HepG2 (cell line): Measurements from ENCODE around the gene MSL2. TPM values are rescaled to one million over a fixed set of nuclear protein-coding genes. Genes with fewer than 3 reads are reported as not detected.
A peak's percentile ranks its signal among the peaks of the same experiment; 100 is the strongest.

Source experiments
- CREB1 ChIP-seq, 2 experiments: fragments of 450-650 bp in 1 of 2; IDR thresholded peaks; 2 replicates each; pipeline ENCODE4 v1.6.1; 2016 to 2017; ENCODE audit warnings: control low read depth in 1 of 2, mild to moderate bottlenecking in 1 of 2, missing compliant biosample characterization in 1 of 2, missing genetic modification characterization in 1 of 2
- HDAC6 ChIP-seq: fragments of 200-600 bp; sonication (generic); IDR thresholded peaks from 2 replicates; pipeline ENCODE4 v1.7.0; 2017; ENCODE audit warnings: mild to moderate bottlenecking, antibody characterized with exemption, low read length, low read depth
- HNRNPL ChIP-seq: fragments of 200-400 bp; formaldehyde crosslinking; IDR thresholded peaks from 2 replicates; pipeline ENCODE4 v1.6.1; 2017; ENCODE audit warnings: mild to moderate bottlenecking, low read depth, low read length
- KDM6A ChIP-seq: IDR thresholded peaks from 2 replicates; pipeline ENCODE4 v1.6.1; 2016; ENCODE audit warnings: low read depth
- ONECUT2 ChIP-seq: sonication (generic); formaldehyde crosslinking; IDR thresholded peaks from 2 replicates; pipeline ENCODE4 v1.4.0; 2020; ENCODE audit warnings: missing genetic modification reagents
- PLRG1 ChIP-seq: fragments of 450-650 bp; conservative IDR thresholded peaks from 2 replicates; pipeline ENCODE4 v1.6.1; 2016
- SP5 ChIP-seq: IDR thresholded peaks from 2 replicates; pipeline ENCODE4 v1.6.1; 2016; ENCODE audit warnings: low read depth, borderline replicate concordance
- TFDP2 ChIP-seq: sonication (generic); formaldehyde crosslinking; IDR thresholded peaks from 2 replicates; pipeline ENCODE4 v1.4.0; 2020; ENCODE audit warnings: missing genetic modification reagents
- ZNF543 ChIP-seq: sonication (generic); formaldehyde crosslinking; IDR thresholded peaks from 2 replicates; pipeline ENCODE4 v1.4.0; 2020; ENCODE audit warnings: mild to moderate bottlenecking, missing genetic modification reagents
- ZNF691 ChIP-seq: sonication (generic); formaldehyde crosslinking; IDR thresholded peaks from 2 replicates; pipeline ENCODE4 v1.4.0; 2020; ENCODE audit warnings: missing genetic modification reagents, low read depth, mild to moderate bottlenecking, borderline replicate concordance
- ZNF737 ChIP-seq: sonication (generic); formaldehyde crosslinking; IDR thresholded peaks from 2 replicates; pipeline ENCODE4 v1.5.0; 2020; ENCODE audit warnings: missing genetic modification reagents, mild to moderate bottlenecking, borderline replicate concordance
- ZNF746 ChIP-seq: sonication (generic); formaldehyde crosslinking; IDR thresholded peaks from 2 replicates; pipeline ENCODE4 v1.8.0; 2022; ENCODE audit warnings: mild to moderate bottlenecking, missing genetic modification reagents
- ZNF775 ChIP-seq: sonication (generic); formaldehyde crosslinking; IDR thresholded peaks from 2 replicates; pipeline ENCODE4 v1.4.0; 2020; ENCODE audit warnings: missing genetic modification reagents, mild to moderate bottlenecking, moderate library complexity, borderline replicate concordance
- ZNF784 ChIP-seq: sonication (generic); formaldehyde crosslinking; IDR thresholded peaks from 2 replicates; pipeline ENCODE4 v1.5.1; 2020; ENCODE audit warnings: missing genetic modification reagents, mild to moderate bottlenecking, borderline replicate concordance
- polyA plus RNA-seq, 8 experiments: library from polyadenylated mRNA; depleted of rRNA in 3 of 8; stranded (reverse) in 7 of 8; unstranded in 1 of 8; fragments of >200 nt; fragmentation: Illumina TruSeq in 4 of 8; extraction: Trizol in 4 of 8; gene quantifications; 2 replicates each; pipeline versions ENCODE4 v1.2.1 to v1.2.3, GENCODE V29; 2011 to 2016; ENCODE audit warnings: low read depth in 4 of 8, missing spikeins in 1 of 8, mixed read lengths in 1 of 8; ENCODE audit not compliant: insufficient read depth in 1 of 8
- total RNA-seq, 5 experiments: library from RNA; depleted of rRNA; stranded (reverse); fragments of >200 nt; fragmentation: Illumina TruSeq; extraction: Trizol; gene quantifications; 2 replicates each; pipeline ENCODE4 v1.2.3, GENCODE V29; 2016; ENCODE audit warnings: low read depth in 1 of 5
- TF ChIP-seq, protein P1 (sequence below): sonication (generic); formaldehyde crosslinking; IDR thresholded peaks from 2 replicates; pipeline ENCODE4 v1.4.0; 2020; ENCODE audit warnings: missing genetic modification reagents
- TF ChIP-seq, protein P2 (sequence below): sonication (generic); formaldehyde crosslinking; IDR thresholded peaks from 2 replicates; pipeline ENCODE4 v1.8.0; 2022; ENCODE audit warnings: mild to moderate bottlenecking, missing genetic modification reagents, moderate library complexity
- TF ChIP-seq, protein P3 (sequence below): sonication (generic); formaldehyde crosslinking; IDR thresholded peaks from 2 replicates; pipeline ENCODE4 v1.5.0; 2020; ENCODE audit warnings: missing genetic modification reagents

MSL2 gene
- total and polyA plus RNA-seq, 2 of the 13 experiments (the other 11 are each of a cell fraction or from before 2014, with no cell fraction given): 6.9 to 11.7 TPM

GRCh38 chr3:136196401-136197158, 445 bp upstream of the MSL2 start (continued):
- TF ChIP-seq HNRNPL (peak; percentile 90), KDM6A (CRISPR knock-in tag) (no peak; the same call in 1 of the 2 replicates), SP5 (CRISPR knock-in tag) (peak; percentile 11), ZNF543 (peak; percentile 70; the same call in 1 of the 2 replicates), CREB1 (IDR thresholded peaks at IDR 0.05) (peak; percentile 13; the same call in 1 of the 2 replicates), CREB1 (CRISPR knock-in tag; IDR thresholded peaks at IDR 0.05) (no peak), ZNF746 (CRISPR knock-in tag) (peak; percentile 80), ONECUT2 (CRISPR knock-in tag) (peak; percentile 48), PLRG1 (no peak), HDAC6 (no peak), ZNF784 (peak; percentile 88; the same call in 1 of the 2 replicates), ZNF737 (CRISPR knock-in tag) (peak; percentile 97), TFDP2 (CRISPR knock-in tag) (peak; percentile 83), ZNF691 (CRISPR knock-in tag) (no peak), ZNF775 (CRISPR knock-in tag) (peak; percentile 76)
- TF ChIP-seq, protein P1, sequence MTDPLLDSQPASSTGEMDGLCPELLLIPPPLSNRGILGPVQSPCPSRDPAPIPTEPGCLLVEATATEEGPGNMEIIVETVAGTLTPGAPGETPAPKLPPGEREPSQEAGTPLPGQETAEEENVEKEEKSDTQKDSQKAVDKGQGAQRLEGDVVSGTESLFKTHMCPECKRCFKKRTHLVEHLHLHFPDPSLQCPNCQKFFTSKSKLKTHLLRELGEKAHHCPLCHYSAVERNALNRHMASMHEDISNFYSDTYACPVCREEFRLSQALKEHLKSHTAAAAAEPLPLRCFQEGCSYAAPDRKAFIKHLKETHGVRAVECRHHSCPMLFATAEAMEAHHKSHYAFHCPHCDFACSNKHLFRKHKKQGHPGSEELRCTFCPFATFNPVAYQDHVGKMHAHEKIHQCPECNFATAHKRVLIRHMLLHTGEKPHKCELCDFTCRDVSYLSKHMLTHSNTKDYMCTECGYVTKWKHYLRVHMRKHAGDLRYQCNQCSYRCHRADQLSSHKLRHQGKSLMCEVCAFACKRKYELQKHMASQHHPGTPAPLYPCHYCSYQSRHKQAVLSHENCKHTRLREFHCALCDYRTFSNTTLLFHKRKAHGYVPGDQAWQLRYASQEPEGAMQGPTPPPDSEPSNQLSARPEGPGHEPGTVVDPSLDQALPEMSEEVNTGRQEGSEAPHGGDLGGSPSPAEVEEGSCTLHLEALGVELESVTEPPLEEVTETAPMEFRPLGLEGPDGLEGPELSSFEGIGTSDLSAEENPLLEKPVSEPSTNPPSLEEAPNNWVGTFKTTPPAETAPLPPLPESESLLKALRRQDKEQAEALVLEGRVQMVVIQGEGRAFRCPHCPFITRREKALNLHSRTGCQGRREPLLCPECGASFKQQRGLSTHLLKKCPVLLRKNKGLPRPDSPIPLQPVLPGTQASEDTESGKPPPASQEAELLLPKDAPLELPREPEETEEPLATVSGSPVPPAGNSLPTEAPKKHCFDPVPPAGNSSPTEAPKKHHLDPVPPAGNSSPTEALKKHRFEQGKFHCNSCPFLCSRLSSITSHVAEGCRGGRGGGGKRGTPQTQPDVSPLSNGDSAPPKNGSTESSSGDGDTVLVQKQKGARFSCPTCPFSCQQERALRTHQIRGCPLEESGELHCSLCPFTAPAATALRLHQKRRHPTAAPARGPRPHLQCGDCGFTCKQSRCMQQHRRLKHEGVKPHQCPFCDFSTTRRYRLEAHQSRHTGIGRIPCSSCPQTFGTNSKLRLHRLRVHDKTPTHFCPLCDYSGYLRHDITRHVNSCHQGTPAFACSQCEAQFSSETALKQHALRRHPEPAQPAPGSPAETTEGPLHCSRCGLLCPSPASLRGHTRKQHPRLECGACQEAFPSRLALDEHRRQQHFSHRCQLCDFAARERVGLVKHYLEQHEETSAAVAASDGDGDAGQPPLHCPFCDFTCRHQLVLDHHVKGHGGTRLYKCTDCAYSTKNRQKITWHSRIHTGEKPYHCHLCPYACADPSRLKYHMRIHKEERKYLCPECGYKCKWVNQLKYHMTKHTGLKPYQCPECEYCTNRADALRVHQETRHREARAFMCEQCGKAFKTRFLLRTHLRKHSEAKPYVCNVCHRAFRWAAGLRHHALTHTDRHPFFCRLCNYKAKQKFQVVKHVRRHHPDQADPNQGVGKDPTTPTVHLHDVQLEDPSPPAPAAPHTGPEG (CRISPR knock-in tag): peak; percentile 97
- TF ChIP-seq, protein P2, sequence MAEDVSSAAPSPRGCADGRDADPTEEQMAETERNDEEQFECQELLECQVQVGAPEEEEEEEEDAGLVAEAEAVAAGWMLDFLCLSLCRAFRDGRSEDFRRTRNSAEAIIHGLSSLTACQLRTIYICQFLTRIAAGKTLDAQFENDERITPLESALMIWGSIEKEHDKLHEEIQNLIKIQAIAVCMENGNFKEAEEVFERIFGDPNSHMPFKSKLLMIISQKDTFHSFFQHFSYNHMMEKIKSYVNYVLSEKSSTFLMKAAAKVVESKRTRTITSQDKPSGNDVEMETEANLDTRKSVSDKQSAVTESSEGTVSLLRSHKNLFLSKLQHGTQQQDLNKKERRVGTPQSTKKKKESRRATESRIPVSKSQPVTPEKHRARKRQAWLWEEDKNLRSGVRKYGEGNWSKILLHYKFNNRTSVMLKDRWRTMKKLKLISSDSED (CRISPR knock-in tag): peak; percentile 97
- TF ChIP-seq, protein P3, sequence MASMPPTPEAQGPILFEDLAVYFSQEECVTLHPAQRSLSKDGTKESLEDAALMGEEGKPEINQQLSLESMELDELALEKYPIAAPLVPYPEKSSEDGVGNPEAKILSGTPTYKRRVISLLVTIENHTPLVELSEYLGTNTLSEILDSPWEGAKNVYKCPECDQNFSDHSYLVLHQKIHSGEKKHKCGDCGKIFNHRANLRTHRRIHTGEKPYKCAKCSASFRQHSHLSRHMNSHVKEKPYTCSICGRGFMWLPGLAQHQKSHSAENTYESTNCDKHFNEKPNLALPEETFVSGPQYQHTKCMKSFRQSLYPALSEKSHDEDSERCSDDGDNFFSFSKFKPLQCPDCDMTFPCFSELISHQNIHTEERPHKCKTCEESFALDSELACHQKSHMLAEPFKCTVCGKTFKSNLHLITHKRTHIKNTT (CRISPR knock-in tag): peak; percentile 96
